Retina (tissue), 1 donor: ENCODE measurements around the gene GRIN2A.

Experiments
- DNase-seq: peaks from one replicate; pipeline ENCODE4 v3.0.0-alpha.2; 2016

Gene GRIN2A

DNA sequence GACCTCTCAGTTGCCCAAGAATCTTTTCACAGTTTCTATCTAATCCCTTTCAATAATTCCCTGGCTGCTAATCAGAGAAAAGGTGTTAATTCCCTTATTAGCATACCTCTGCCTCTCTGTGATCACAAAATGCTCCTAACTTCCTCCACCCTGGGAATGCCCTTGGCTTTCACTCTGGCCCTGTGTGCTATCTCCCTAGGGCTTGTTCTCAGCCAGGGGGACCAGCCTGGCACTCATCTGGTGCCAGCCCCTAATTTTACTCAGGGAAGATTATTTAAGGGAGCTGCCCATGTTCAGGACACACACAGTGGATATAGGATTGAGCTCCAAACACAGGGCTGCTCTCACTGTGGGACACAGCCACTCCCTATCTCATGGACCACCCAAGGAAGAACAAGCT is 225.2 kb downstream of the GRIN2A start:
- no peak for DNase-seq

DNA sequence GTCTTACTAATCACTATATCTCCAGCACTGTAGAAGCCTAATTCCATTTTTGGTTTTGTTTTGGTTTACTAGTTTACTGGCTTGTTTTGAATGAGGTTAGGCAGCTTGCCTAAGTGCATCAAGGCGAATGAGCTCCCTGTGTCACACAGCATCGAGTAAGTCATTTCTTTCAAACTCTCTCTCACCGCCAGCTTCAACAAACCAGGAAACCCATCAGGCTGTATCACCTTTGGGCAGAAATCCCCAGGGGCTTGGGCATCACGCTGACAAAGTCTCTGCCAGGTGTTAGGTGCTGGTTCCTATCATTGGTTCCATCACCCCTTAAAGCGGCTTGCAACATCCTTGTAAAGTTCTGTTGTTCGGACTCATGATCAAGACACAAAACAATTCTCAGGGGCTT is 226.6 kb downstream of the GRIN2A start:
- DNase-seq: no peak

DNA sequence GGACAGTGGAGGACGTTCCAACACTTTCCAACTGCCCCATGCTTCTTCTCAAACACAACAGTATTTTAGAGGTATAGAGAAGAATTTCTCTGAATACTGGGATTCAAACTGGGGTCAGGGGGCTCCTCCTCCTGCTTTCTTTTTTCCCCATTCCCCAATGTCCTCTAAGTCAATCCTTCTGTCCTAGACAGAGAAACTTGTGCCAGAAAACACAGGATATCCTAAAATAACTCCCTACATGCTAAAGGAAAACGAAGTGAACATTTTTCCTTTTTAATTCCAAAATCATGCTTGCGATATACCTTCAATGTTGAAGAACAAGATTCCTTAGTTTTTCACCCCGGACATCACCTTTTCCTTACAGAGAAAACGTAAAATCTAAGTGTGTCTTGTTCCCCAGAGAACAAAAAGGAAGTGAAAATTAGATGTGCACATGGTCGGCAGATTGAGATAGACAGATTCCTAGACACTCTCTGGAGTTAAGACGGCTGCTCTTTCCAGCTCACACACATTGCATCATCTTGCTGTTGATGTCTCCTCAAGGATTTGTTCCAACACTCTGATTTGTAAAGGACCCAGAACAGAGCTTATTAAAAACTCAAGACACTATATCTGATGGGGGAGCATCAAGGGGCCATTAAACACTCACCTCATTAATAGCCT is 228.2 kb downstream of the GRIN2A start:
- DNase-seq: no peak

GRCh38 chr16:9950658-9951057 is 231.6 kb downstream of the GRIN2A start:
- no peak for DNase-seq

GRCh38 chr16:9949396-9949795 is 232.8 kb downstream of the GRIN2A start:
- no peak for DNase-seq

GRCh38 chr16:9948933-9949332 is 233.3 kb downstream of the GRIN2A start:
- no peak for DNase-seq

DNA sequence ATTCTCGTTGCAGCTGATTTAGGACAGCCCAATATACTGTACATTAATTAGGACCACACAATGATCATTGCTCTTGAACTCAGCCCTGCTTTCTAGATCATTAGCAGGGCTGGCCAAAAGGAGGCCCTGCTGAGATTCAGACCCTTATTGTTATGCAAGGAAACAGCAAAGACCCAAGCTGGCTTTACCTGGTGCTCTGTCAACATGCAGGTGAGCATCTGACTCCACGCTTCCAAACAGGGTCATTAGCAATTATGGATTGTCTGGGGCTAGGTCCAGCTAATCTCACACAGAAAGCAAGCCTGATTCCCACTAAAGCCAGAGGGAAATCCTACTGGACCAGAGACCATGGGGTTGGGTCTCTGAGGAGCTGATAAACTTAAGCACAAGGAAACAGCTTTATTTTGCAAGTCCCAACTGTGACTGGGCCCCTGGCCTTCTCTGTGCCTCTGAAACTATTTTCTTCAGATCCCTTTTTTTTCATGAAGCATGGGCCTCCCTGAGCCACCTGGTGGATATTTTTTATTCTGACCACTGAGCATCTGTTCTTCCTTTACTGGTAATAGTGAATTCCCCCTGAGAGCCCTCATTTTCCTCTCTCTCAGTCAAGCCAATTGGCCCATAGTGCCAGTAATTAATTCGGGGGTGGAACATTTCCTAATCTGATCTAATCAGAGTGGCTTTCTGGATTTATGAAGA is 236.1 kb downstream of the GRIN2A start:
- no peak for DNase-seq

DNA sequence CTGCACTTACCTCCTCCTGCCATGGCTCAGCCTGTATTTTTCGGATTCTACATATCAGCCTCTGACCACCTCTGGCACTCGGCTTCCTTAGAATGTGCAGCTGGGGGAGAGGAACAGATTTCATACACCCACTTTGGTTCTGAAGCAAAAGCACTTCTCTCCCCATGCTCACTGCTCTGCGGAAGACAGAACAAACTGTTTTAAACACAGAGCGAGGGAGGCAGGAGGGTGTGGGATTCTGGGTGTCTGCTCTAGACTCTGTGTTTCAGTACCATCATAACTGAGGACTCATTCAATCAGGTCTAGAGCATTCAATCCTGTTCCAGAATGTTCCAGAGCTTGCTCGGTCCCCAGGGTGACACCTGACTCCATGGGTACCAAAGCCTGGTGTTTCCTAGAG is 239.1 kb downstream of the GRIN2A start:
- no peak for DNase-seq

- DNase-seq: no peak
These were observed 241.0 kb downstream of the GRIN2A start for GRCh38 chr16:9941245-9941644.

- no peak for DNase-seq
These were observed 247.3 kb downstream of the GRIN2A start for GRCh38 chr16:9934723-9935508.

DNA sequence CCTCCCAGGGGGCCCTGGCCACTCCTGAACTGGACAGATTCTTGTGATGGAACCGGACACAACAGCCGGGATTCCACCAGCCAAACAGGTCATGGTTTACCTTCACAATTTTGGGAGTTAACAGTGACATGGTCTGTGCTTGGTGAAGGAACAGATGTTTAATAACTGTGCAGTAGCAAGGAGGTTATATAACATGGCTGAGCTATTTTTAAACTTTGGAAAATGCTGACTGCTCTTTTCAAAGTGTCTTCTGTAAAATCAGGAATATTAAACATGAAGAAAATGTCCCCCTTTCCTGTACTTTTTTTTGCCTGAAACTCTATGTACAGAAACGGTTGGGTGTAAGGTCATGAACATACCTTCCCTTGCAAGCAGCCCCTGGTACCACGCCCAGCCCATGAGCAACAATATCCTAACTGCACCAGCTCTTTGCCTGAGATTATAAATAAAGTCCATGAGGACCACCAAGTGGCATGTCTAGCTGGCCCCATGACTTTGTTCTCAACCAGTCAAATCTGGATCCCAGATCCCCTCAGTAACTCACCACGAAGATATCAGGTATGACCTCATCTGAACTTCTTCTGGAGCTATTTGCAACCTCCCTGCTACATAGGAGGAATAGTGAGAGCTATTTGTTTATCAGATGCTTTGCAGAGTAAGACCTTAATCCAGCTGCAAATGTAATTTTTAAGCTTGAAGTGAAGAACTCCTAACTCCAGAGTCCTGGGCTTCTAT is 249.1 kb downstream of the GRIN2A start:
- DNase-seq: no peak

DNA sequence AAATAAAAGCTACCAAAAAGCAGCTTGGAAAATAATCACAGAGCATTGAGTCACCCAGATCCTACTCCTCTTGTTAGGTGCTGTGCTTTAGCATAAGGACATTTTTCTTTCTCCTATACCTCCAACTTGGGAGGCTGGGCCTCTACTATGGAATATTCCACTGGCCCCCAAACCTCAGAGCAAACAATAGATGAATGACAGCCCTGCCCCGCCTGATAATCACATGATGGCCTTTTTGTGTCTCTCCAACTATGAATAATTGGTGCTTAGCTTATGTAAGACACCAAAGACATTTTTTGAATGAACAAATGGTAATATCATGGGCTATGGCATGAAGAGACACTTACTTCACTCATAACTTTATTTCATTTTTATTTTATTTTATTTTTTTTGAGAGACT is 250.2 kb downstream of the GRIN2A start:
- no peak for DNase-seq

DNA sequence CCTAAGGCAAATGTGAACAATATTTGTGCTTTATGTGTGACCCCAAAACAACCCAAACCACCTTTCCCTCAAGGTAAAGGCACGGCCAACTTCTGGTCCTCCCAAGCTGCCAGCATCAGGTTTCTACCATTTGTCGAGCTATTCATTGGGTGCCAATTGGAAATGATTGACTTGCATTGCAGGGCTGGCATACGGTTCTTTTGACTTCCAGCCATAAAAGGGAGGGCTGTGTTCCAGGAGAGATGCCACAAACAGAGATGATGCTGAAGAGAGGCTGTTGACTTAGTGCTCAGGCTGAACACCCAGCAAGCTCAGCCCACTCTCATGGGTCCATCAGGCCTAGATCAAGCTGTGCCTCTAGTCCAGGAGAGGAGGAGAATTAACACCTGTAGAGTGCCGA is 252.4 kb downstream of the GRIN2A start:
- no peak for DNase-seq

DNA sequence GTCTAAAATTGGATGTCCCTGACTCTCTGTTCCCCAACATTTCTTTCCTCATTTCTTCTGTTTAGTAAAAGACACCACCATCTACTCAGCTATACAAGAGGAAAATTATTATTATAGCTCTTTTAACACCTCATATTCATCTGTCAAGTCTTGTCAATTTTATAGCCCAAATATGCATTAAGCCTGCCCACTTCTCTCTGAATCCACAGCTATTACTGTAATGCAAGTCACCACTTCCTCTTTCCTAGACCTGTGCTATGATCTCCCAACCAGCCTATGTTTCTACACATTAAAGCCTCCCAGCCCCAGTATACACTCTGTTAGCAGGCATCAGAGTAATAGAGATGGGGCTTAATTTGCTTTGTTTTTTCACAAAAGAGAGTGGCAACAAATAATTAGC is 252.9 kb downstream of the GRIN2A start:
- DNase-seq: no peak

GRCh38 chr16:9922441-9922840 is 259.8 kb downstream of the GRIN2A start:
- no peak for DNase-seq

- DNase-seq: no peak
These were observed 260.2 kb downstream of the GRIN2A start for GRCh38 chr16:9921997-9922396.

GRCh38 chr16:9919460-9919859 is 262.8 kb downstream of the GRIN2A start:
- DNase-seq: no peak

GRCh38 chr16:9917691-9918090 is 264.5 kb downstream of the GRIN2A start:
- no peak for DNase-seq

DNA sequence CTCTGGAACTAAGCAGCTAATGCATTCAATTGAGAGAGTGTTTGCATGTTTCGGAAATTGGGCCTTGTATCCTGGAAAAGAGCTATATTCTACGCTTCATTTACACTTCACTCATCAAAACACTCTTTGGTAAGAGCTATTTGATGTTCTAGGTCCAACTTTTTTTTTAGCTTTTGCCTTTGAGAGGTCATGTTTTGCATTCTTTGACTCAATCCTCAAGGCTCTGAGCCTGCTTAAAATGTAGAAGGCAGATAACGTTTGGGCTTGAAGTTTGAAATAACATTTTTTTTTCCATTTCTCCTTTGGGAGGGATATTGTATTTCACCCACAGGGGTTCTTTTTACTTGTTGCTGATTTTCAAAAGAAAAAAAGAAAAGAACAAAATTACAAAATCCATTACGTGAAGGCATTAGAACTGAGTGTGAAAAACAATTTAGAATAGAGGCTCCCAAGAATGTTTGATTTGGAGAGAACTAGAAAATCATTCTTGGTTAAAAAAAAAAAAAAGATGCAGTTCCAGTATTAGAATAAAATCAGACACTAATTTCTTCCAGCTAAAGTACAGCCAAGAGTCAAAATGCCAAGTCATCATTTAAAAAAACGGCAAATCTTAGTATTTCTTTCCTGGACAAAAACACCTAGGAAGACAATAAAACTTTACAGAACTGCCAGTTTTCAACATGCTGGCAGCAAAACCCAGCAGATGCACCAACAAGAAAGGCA is 268.5 kb downstream of the GRIN2A start:
- DNase-seq: no peak

DNA sequence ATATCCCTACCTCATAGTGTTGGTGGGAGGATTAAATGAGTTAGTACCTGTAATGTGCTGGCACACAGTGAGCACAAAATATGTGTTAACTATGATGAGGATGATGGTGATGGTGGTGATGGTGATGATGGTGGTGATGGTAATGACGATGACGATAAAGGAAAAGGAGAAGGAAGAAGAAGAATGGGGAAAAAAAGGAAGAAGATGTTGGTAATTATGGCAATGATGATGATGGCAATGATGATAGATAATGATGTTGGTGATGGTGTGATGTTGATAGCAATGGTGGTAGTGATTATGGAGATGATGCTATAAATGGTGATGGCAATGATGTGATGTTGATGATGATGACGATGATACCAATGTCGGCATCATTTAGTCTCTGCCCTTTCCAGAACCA is 270.2 kb downstream of the GRIN2A start:
- no peak for DNase-seq

DNA sequence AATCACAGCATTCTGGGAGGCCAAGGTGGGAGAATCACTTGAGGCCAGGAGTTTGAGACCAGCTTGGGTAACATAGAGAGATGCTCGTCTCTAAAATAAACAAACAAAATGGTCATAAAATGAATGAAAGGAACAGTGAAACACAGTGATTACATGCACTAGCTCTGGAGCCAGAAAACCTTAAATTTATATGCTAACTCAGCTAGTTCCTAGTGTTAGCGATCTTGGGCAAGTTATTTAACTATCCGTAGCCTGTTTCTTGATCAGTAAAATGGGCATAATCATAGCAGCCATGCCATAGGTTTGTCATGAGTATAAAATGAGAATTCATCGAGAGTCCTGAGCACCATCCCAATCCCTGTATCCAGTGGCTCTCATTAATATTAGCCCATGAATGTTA is 271.0 kb downstream of the GRIN2A start:
- no peak for DNase-seq

- no peak for DNase-seq
These were observed 273.0 kb downstream of the GRIN2A start for GRCh38 chr16:9909072-9909825.
